Measurements from ENCODE around the gene CLRN3. TPM values are rescaled to one million over a fixed set of nuclear protein-coding genes. Genes with fewer than 3 reads are reported as not detected.

CLRN3 gene
- total RNA-seq, 2 donors from 2014 or later, result 0.26 TPM; not detected in 1

GRCh38 chr10:127897177-127897576 is 4.4 kb upstream of the CLRN3 start:
- DNase-seq (no peak), ATAC-seq (no peak)
- TF ChIP-seq POLR2A (IDR thresholded peaks at IDR 0.05) (no peak), CTCF (IDR thresholded peaks at IDR 0.05) (no peak)
- no peak overlapping the region for H3K27ac ChIP-seq
- H3K9me3 ChIP-seq, result no peaks in the 10 kb centered on the region
- intact Hi-C loops (cut with DNase I), result no loop called here
- no peaks in the 10 kb centered on the region for H3K27me3 ChIP-seq
- WGBS, 2 donors, result 71 to 74% methylated on average over 2 of the region's 2 CpGs
- no peaks in the 10 kb centered on the region for H3K4me1 ChIP-seq
- H3K4me3 ChIP-seq, result no peak overlapping the region
- no peaks in the 10 kb centered on the region for H3K36me3 ChIP-seq (replicated peaks in 1 of 2; ENCODE audit: insufficient read depth in 1 of 2, low read depth in 2 of 2)

- no peaks in the 10 kb centered on the region for H3K4me1 ChIP-seq
- no peak for TF ChIP-seq POLR2A (IDR thresholded peaks at IDR 0.05)
- TF ChIP-seq CTCF (IDR thresholded peaks at IDR 0.05), result no peak
- intact Hi-C loops (cut with DNase I), result no loop called here
- DNase-seq, result no peak
- no peaks in the 10 kb centered on the region for H3K9me3 ChIP-seq
- no peak overlapping the region for H3K4me3 ChIP-seq
- H3K27me3 ChIP-seq, result no peaks in the 10 kb centered on the region
- no peaks in the 10 kb centered on the region for H3K36me3 ChIP-seq (replicated peaks in 1 of 2; ENCODE audit: insufficient read depth in 1 of 2, low read depth in 2 of 2)
- H3K27ac ChIP-seq, result no peak overlapping the region
- no peak for ATAC-seq
Measured at GRCh38 chr10:127896590-127896989, 3.8 kb upstream of the CLRN3 start.

GRCh38 chr10:127894146-127894545 is 1.4 kb upstream of the CLRN3 start:
- Histone ChIP-seq H3K9me3 (no peaks in the 10 kb centered on the region), H3K36me3 (replicated peaks in 1 of 2; ENCODE audit: insufficient read depth in 1 of 2, low read depth in 2 of 2) (no peaks in the 10 kb centered on the region), H3K27me3 (no peaks in the 10 kb centered on the region), H3K27ac (no peak overlapping the region), H3K4me3 (no peak overlapping the region), H3K4me1 (no peaks in the 10 kb centered on the region)
- intact Hi-C loops (cut with DNase I), result no loop called here
- 55 to 74% methylated on average over 1 of the region's 1 CpG for WGBS, 2 donors
- DNase-seq (no peak), ATAC-seq (no peak)
- TF ChIP-seq CTCF (IDR thresholded peaks at IDR 0.05) (no peak), POLR2A (IDR thresholded peaks at IDR 0.05) (no peak)

- DNase-seq, result no peak
- no peak for TF ChIP-seq POLR2A (IDR thresholded peaks at IDR 0.05)
- no peak for TF ChIP-seq CTCF (IDR thresholded peaks at IDR 0.05)
- Histone ChIP-seq H3K4me1 (no peaks in the 10 kb centered on the region), H3K9me3 (no peaks in the 10 kb centered on the region), H3K4me3 (no peak overlapping the region), H3K27ac (no peak overlapping the region), H3K36me3 (replicated peaks in 1 of 2; ENCODE audit: insufficient read depth in 1 of 2, low read depth in 2 of 2) (no peaks in the 10 kb centered on the region), H3K27me3 (no peaks in the 10 kb centered on the region)
- ATAC-seq, result no peak
- 58 to 75% methylated on average over 3 of the region's 3 CpGs for WGBS, 2 donors
- intact Hi-C loops (cut with DNase I), result no loop called here
Measured at GRCh38 chr10:127890832-127891334, 1.9 kb downstream of the CLRN3 start.

- intact Hi-C loops (cut with DNase I), result no loop called here
- H3K36me3 ChIP-seq (replicated peaks in 1 of 2; ENCODE audit: insufficient read depth in 1 of 2, low read depth in 2 of 2), result no peaks in the 10 kb centered on the region
- WGBS, 2 donors, result 37 to 52% methylated on average over 3 of the region's 3 CpGs
- H3K4me1 ChIP-seq, result no peaks in the 10 kb centered on the region
- TF ChIP-seq CTCF (IDR thresholded peaks at IDR 0.05), result no peak
- no peak for TF ChIP-seq POLR2A (IDR thresholded peaks at IDR 0.05)
- H3K27ac ChIP-seq, result no peak overlapping the region
- ATAC-seq (no peak), DNase-seq (no peak)
- no peaks in the 10 kb centered on the region for H3K27me3 ChIP-seq
- no peak overlapping the region for H3K4me3 ChIP-seq
- no peaks in the 10 kb centered on the region for H3K9me3 ChIP-seq
Measured at GRCh38 chr10:127890216-127890615, 2.5 kb downstream of the CLRN3 start.
